ENCODE data around the gene TRAPPC10.

GRCh38 chr21:44003307-44003966, 8.7 kb upstream of the TRAPPC10 start:
- TF ChIP-seq CTCF (IDR thresholded peaks at IDR 0.05; ENCODE audit: low read depth, low read length, poor library complexity, severe bottlenecking) (no peak), EZH2phosphoT487 (IDR thresholded peaks at IDR 0.05; ENCODE audit: borderline replicate concordance, low read length) (no peak)
